HepG2 (cell line): ENCODE data around the gene DPH2. TPM values are rescaled to one million over a fixed set of nuclear protein-coding genes. Genes with fewer than 3 reads are reported as not detected.
A peak's percentile ranks its signal among the peaks of the same experiment; 100 is the strongest.

Experiments
- CHD2 ChIP-seq: IDR thresholded peaks from 2 replicates; pipeline ENCODE4 v1.6.1; 2011; ENCODE audit warnings: low read depth, low read length, improper control_type of control experiment
- DDIT3 ChIP-seq: sonication (generic); formaldehyde crosslinking; IDR thresholded peaks from 2 replicates; pipeline ENCODE4 v1.4.0; 2020; ENCODE audit warnings: mild to moderate bottlenecking, missing genetic modification reagents
- JUN ChIP-seq: sonication (generic); formaldehyde crosslinking; IDR thresholded peaks from 2 replicates; pipeline ENCODE4 v1.4.0; 2020; ENCODE audit warnings: mild to moderate bottlenecking, missing genetic modification reagents
- LBX2 ChIP-seq: sonication (generic); formaldehyde crosslinking; IDR thresholded peaks from 2 replicates; pipeline ENCODE4 v1.5.0; 2020; ENCODE audit warnings: missing genetic modification reagents, mild to moderate bottlenecking, borderline replicate concordance
- LCORL ChIP-seq, 2 experiments: fragments of 450-650 bp in 1 of 2; sonication (generic) in 1 of 2; formaldehyde crosslinking in 1 of 2; IDR thresholded peaks; 2 replicates each; pipeline versions ENCODE4 v1.5.0 to v1.6.1; 2017 to 2020; ENCODE audit warnings: antibody characterized with exemption in 1 of 2, missing genetic modification reagents in 1 of 2
- MTA3 ChIP-seq: sonication (generic); formaldehyde crosslinking; IDR thresholded peaks from 2 replicates; pipeline ENCODE4 v1.4.0; 2020; ENCODE audit warnings: missing genetic modification reagents
- SALL2 ChIP-seq: sonication (generic); formaldehyde crosslinking; IDR thresholded peaks from 2 replicates; pipeline ENCODE4 v1.8.1; 2023; ENCODE audit warnings: mild to moderate bottlenecking, missing genetic modification reagents, inconsistent platforms
- SNAPC2 ChIP-seq: sonication (generic); formaldehyde crosslinking; IDR thresholded peaks from 2 replicates; pipeline ENCODE4 v1.8.1; 2022; ENCODE audit warnings: mild to moderate bottlenecking, missing genetic modification reagents
- XBP1 ChIP-seq: sonication (generic); formaldehyde crosslinking; IDR thresholded peaks from 2 replicates; pipeline ENCODE4 v1.5.0; 2020; ENCODE audit warnings: missing genetic modification reagents
- ZBTB4 ChIP-seq: sonication (generic); formaldehyde crosslinking; IDR thresholded peaks from 2 replicates; pipeline ENCODE4 v1.4.0; 2020; ENCODE audit warnings: missing genetic modification reagents, mild to moderate bottlenecking, borderline replicate concordance
- ZEB1 ChIP-seq: IDR thresholded peaks from 2 replicates; pipeline ENCODE4 v1.6.1; 2012; ENCODE audit warnings: mild to moderate bottlenecking, low read depth, inconsistent platforms; ENCODE audit not compliant: insufficient replicate concordance
- ZFP37 ChIP-seq: sonication (generic); formaldehyde crosslinking; IDR thresholded peaks from 2 replicates; pipeline ENCODE4 v1.4.0; 2020; ENCODE audit warnings: missing genetic modification reagents, borderline replicate concordance
- ZKSCAN1 ChIP-seq: fragments of 150-350 bp; IDR thresholded peaks from 2 replicates; pipeline ENCODE4 v1.6.1; 2014; ENCODE audit warnings: low read length
- ZNF326 ChIP-seq: sonication (generic); formaldehyde crosslinking; IDR thresholded peaks from 2 replicates; pipeline ENCODE4 v1.4.0; 2020; ENCODE audit warnings: missing genetic modification reagents, borderline replicate concordance
- ZNF577 ChIP-seq: sonication (generic); formaldehyde crosslinking; IDR thresholded peaks from 2 replicates; pipeline ENCODE4 v1.4.0; 2020; ENCODE audit warnings: mild to moderate bottlenecking, low read depth, missing genetic modification reagents, borderline replicate concordance
- ZNF703 ChIP-seq: sonication (generic); formaldehyde crosslinking; IDR thresholded peaks from 2 replicates; pipeline ENCODE4 v1.5.1; 2020; ENCODE audit warnings: missing genetic modification reagents, mild to moderate bottlenecking, moderate library complexity, borderline replicate concordance
- ZNF83 ChIP-seq: sonication (generic); formaldehyde crosslinking; IDR thresholded peaks from 2 replicates; pipeline ENCODE4 v1.4.0; 2020; ENCODE audit warnings: missing genetic modification reagents, mild to moderate bottlenecking, borderline replicate concordance
- polyA plus RNA-seq, 8 experiments: library from polyadenylated mRNA; depleted of rRNA in 3 of 8; stranded (reverse) in 7 of 8; unstranded in 1 of 8; fragments of >200 nt; fragmentation: Illumina TruSeq in 4 of 8; extraction: Trizol in 4 of 8; gene quantifications; 2 replicates each; pipeline versions ENCODE4 v1.2.1 to v1.2.3, GENCODE V29; 2011 to 2016; ENCODE audit warnings: low read depth in 4 of 8, missing spikeins in 1 of 8, mixed read lengths in 1 of 8; ENCODE audit not compliant: insufficient read depth in 1 of 8
- total RNA-seq, 5 experiments: library from RNA; depleted of rRNA; stranded (reverse); fragments of >200 nt; fragmentation: Illumina TruSeq; extraction: Trizol; gene quantifications; 2 replicates each; pipeline ENCODE4 v1.2.3, GENCODE V29; 2016; ENCODE audit warnings: low read depth in 1 of 5
- TF ChIP-seq, protein P1 (sequence below): sonication (generic); formaldehyde crosslinking; IDR thresholded peaks from 2 replicates; pipeline ENCODE4 v1.4.0; 2020; ENCODE audit warnings: missing genetic modification reagents
- TF ChIP-seq, protein P2 (sequence below): sonication (generic); formaldehyde crosslinking; IDR thresholded peaks from 2 replicates; pipeline ENCODE4 v1.4.0; 2020; ENCODE audit warnings: mild to moderate bottlenecking, missing genetic modification reagents
- TF ChIP-seq, protein P3 (sequence below): conservative IDR thresholded peaks from 2 replicates; pipeline ENCODE4 v1.6.1; 2018; ENCODE audit warnings: missing genetic modification reagents

DPH2 gene
- total and polyA plus RNA-seq, 2 of the 13 experiments (the other 11 are each of a cell fraction or from before 2014, with no cell fraction given): 32.2 to 38.3 TPM

DNA sequence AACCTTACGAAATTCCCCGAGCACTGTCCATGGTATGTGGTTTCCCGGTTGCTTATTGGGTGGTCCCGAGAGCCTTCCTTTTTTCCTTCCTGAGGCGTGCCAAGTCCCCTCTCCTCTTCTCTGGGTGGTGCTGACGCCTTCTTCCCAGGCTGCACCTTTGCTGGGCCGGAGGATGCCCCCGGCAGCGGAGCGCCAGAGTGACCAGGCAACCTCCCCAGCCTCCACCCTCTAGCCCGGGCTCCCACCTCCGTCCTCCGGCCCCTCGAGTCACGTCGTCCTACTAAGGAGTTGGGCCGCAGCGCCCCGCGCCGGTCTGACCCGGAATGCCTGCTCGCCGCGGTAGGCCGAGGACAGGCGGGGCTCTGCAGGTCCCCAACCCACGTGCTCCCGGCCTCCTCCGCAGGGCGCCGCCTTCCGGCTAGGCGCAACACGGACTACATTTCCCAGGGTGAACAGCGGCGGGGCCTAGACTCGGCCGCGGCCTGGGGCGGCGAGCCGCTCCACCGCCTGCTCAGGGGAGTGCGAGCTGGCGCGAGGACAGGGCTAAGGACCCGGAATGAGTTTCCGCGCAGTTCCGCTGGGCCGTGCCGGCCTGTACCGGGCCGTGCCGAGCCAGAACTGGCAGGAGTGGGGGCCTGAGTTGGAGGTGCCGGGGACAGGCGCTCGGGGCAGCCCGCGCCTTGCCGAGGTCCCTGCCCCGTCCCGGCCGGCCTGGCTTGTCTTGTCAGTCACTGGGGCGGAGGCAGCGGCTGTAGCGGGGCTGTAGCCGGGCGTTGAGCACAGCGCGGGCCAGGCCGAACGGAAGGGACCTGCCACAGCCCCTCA lies 23.4 kb upstream of the DPH2 start, which contains the start of gene IPO13 (continued):
- TF ChIP-seq LCORL (IDR thresholded peaks at IDR 0.05) (no peak; the same call in 1 of the 2 replicates), LCORL (CRISPR knock-in tag; IDR thresholded peaks at IDR 0.05) (peak; percentile 83), XBP1 (CRISPR knock-in tag) (no peak), CHD2 (no peak), JUN (CRISPR knock-in tag) (0 out of 2 replicates have a peak, but pooled peaks have one; percentile 11), ZNF703 (CRISPR knock-in tag) (peak; percentile 82; the same call in 1 of the 2 replicates), ZKSCAN1 (peak; percentile 98), LBX2 (CRISPR knock-in tag) (no peak), SALL2 (CRISPR knock-in tag) (peak; percentile 96), ZNF326 (no peak), ZBTB4 (CRISPR knock-in tag) (peak; percentile 73; the same call in 1 of the 2 replicates), SNAPC2 (CRISPR knock-in tag) (0 out of 2 replicates have a peak, but pooled peaks have one; percentile 59), ZNF577 (CRISPR knock-in tag) (peak; percentile 62; the same call in 1 of the 2 replicates), ZFP37 (CRISPR knock-in tag) (no peak), DDIT3 (CRISPR knock-in tag) (no peak), MTA3 (no peak), ZEB1 (peak; percentile 69), ZNF83 (CRISPR knock-in tag) (no peak; the same call in 1 of the 2 replicates)
- TF ChIP-seq, protein P1, sequence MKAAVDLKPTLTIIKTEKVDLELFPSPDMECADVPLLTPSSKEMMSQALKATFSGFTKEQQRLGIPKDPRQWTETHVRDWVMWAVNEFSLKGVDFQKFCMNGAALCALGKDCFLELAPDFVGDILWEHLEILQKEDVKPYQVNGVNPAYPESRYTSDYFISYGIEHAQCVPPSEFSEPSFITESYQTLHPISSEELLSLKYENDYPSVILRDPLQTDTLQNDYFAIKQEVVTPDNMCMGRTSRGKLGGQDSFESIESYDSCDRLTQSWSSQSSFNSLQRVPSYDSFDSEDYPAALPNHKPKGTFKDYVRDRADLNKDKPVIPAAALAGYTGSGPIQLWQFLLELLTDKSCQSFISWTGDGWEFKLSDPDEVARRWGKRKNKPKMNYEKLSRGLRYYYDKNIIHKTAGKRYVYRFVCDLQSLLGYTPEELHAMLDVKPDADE: no peak
- TF ChIP-seq, protein P2, sequence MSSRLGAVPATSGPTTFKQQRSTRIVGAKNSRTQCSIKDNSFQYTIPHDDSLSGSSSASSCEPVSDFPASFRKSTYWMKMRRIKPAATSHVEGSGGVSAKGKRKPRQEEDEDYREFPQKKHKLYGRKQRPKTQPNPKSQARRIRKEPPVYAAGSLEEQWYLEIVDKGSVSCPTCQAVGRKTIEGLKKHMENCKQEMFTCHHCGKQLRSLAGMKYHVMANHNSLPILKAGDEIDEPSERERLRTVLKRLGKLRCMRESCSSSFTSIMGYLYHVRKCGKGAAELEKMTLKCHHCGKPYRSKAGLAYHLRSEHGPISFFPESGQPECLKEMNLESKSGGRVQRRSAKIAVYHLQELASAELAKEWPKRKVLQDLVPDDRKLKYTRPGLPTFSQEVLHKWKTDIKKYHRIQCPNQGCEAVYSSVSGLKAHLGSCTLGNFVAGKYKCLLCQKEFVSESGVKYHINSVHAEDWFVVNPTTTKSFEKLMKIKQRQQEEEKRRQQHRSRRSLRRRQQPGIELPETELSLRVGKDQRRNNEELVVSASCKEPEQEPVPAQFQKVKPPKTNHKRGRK (CRISPR knock-in tag): peak; percentile 67
- TF ChIP-seq, protein P3, sequence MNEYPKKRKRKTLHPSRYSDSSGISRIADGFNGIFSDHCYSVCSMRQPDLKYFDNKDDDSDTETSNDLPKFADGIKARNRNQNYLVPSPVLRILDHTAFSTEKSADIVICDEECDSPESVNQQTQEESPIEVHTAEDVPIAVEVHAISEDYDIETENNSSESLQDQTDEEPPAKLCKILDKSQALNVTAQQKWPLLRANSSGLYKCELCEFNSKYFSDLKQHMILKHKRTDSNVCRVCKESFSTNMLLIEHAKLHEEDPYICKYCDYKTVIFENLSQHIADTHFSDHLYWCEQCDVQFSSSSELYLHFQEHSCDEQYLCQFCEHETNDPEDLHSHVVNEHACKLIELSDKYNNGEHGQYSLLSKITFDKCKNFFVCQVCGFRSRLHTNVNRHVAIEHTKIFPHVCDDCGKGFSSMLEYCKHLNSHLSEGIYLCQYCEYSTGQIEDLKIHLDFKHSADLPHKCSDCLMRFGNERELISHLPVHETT: peak; percentile 84; the same call in 1 of the 2 replicates
